Prostate gland (tissue), 2 donors: ENCODE measurements around the gene NDUFV2.
"Not testable (repeated sequence)": the region's sequence is repeated elsewhere in the genome, so short reads cannot be mapped to it uniquely, and the experiment has no call there.

ENCODE experiments used
- POLR2A ChIP-seq: fragments of 450-650 bp; IDR thresholded peaks from one replicate; pipeline ENCODE4 v1.6.1; 2016; ENCODE audit warnings: antibody characterized with exemption, mild to moderate bottlenecking
- TF ChIP-seq, protein P1 (sequence below), 4 experiments: fragments of 200-600 bp in 2 of 4; fragments of 450-650 bp in 2 of 4; sonication (generic) in 2 of 4; IDR thresholded peaks; 1 replicate in 3 of 4; 2 replicates in 1 of 4; pipeline ENCODE4 v1.5.1; 2016 to 2019; ENCODE audit warnings: antibody characterized with exemption in 4 of 4, mild to moderate bottlenecking in 2 of 4, moderate library complexity in 2 of 4

DNA sequence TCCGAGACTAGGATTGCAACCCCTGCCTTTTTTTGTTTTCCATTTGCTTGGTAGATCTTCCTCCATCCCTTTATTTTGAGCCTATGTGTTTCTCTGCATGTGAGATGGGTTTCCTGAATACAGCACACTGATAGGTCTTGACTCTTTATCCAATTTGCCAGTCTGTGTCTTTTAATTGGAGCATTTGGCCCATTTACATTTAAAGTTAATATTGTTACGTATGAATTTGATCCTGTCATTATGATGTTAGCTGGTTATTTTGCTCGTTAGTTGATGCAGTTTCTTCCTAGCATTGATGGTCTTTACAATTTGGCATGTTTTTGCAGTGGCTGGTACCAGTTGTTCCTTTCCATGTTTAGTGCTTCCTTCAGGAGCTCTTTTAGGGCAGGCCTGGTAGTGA, 67.0 kb downstream of the NDUFV2 start:
- TF ChIP-seq POLR2A, result not testable (repeated sequence)
- TF ChIP-seq, protein P1, sequence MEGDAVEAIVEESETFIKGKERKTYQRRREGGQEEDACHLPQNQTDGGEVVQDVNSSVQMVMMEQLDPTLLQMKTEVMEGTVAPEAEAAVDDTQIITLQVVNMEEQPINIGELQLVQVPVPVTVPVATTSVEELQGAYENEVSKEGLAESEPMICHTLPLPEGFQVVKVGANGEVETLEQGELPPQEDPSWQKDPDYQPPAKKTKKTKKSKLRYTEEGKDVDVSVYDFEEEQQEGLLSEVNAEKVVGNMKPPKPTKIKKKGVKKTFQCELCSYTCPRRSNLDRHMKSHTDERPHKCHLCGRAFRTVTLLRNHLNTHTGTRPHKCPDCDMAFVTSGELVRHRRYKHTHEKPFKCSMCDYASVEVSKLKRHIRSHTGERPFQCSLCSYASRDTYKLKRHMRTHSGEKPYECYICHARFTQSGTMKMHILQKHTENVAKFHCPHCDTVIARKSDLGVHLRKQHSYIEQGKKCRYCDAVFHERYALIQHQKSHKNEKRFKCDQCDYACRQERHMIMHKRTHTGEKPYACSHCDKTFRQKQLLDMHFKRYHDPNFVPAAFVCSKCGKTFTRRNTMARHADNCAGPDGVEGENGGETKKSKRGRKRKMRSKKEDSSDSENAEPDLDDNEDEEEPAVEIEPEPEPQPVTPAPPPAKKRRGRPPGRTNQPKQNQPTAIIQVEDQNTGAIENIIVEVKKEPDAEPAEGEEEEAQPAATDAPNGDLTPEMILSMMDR (IDR thresholded peaks at IDR 0.05), result not testable (repeated sequence)
